ENCODE results near the gene OPALIN.

Gene OPALIN

GRCh38 chr10:96374639-96374984 lies 15.8 kb upstream of the OPALIN start:
- no peak for DNase-seq (ENCODE audit: extremely low read depth in 1 of 2, low read depth in 1 of 2)

- no peak for DNase-seq (ENCODE audit: extremely low read depth in 1 of 2, low read depth in 1 of 2)
Measured at GRCh38 chr10:96374004-96374403, 15.2 kb upstream of the OPALIN start.

- DNase-seq (ENCODE audit: extremely low read depth in 1 of 2, low read depth in 1 of 2): no peak
Measured at GRCh38 chr10:96371356-96371755, 12.6 kb upstream of the OPALIN start.

- peak in 1 of 2 donors; percentile 11 for DNase-seq (ENCODE audit: extremely low read depth in 1 of 2, low read depth in 1 of 2)
Measured at GRCh38 chr10:96370584-96371157, 11.9 kb upstream of the OPALIN start.

GRCh38 chr10:96369890-96370583 lies 11.2 kb upstream of the OPALIN start:
- no peak for DNase-seq (ENCODE audit: extremely low read depth in 1 of 2, low read depth in 1 of 2)

- DNase-seq (ENCODE audit: extremely low read depth in 1 of 2, low read depth in 1 of 2): no peak
Measured at GRCh38 chr10:96368971-96369370, 10.2 kb upstream of the OPALIN start.

- DNase-seq (ENCODE audit: extremely low read depth in 1 of 2, low read depth in 1 of 2): no peak
Measured at GRCh38 chr10:96367470-96367869, 8.7 kb upstream of the OPALIN start.

GRCh38 chr10:96366508-96366907 lies 7.7 kb upstream of the OPALIN start:
- no peak for DNase-seq (ENCODE audit: extremely low read depth in 1 of 2, low read depth in 1 of 2)

- DNase-seq (ENCODE audit: extremely low read depth in 1 of 2, low read depth in 1 of 2): no peak
Measured at GRCh38 chr10:96365571-96365970, 6.8 kb upstream of the OPALIN start.

GRCh38 chr10:96360766-96361165 lies 2.0 kb upstream of the OPALIN start:
- no peak for DNase-seq (ENCODE audit: extremely low read depth in 1 of 2, low read depth in 1 of 2)

GRCh38 chr10:96360331-96360730 lies 1.5 kb upstream of the OPALIN start:
- DNase-seq (ENCODE audit: extremely low read depth in 1 of 2, low read depth in 1 of 2): no peak

GRCh38 chr10:96359616-96360015 lies 814 bp upstream of the OPALIN start:
- DNase-seq (ENCODE audit: extremely low read depth in 1 of 2, low read depth in 1 of 2): no peak

- no peak for DNase-seq (ENCODE audit: extremely low read depth in 1 of 2, low read depth in 1 of 2)
Measured at GRCh38 chr10:96357038-96357620, 1.7 kb downstream of the OPALIN start.

- DNase-seq (ENCODE audit: extremely low read depth in 1 of 2, low read depth in 1 of 2): no peak
Measured at GRCh38 chr10:96352582-96352981, 6.2 kb downstream of the OPALIN start.

- DNase-seq (ENCODE audit: extremely low read depth in 1 of 2, low read depth in 1 of 2): no peak
Measured at GRCh38 chr10:96352027-96352426, 6.8 kb downstream of the OPALIN start.

GRCh38 chr10:96346295-96346694 lies 12.5 kb downstream of the OPALIN start:
- no peak for DNase-seq (ENCODE audit: extremely low read depth in 1 of 2, low read depth in 1 of 2)

- DNase-seq (ENCODE audit: extremely low read depth in 1 of 2, low read depth in 1 of 2): no peak
Measured at GRCh38 chr10:96345222-96345621, 13.6 kb downstream of the OPALIN start.

- DNase-seq (ENCODE audit: extremely low read depth in 1 of 2, low read depth in 1 of 2): no peak
Measured at GRCh38 chr10:96344178-96344577, 14.6 kb downstream of the OPALIN start.

- DNase-seq (ENCODE audit: extremely low read depth in 1 of 2, low read depth in 1 of 2): no peak
Measured at GRCh38 chr10:96342402-96342801, 16.4 kb downstream of the OPALIN start.

GRCh38 chr10:96341219-96342182 lies 17.3 kb downstream of the OPALIN start:
- DNase-seq (ENCODE audit: extremely low read depth in 1 of 2, low read depth in 1 of 2): no peak

Measured in activated CD8-positive, alpha-beta memory T cell treated with anti-CD3 and anti-CD28 coated beads for 1 hour (primary cell).